ENCODE data around the gene COL4A1.

- TF ChIP-seq YY1 (IDR thresholded peaks at IDR 0.05; ENCODE audit: insufficient read depth, insufficient read length) (no peak), ZNF274 (IDR thresholded peaks at IDR 0.05; ENCODE audit: low read depth, low read length) (no peak), SUZ12 (IDR thresholded peaks at IDR 0.05; ENCODE audit: extremely low read depth, insufficient read depth, insufficient read length) (no peak)
These were observed 4.7 kb upstream of the COL4A1 start for GRCh38 chr13:110311443-110312338.
